HEK293 (cell line): ENCODE data around the gene TTLL7.

Experiments
- CTCF ChIA-PET: fragments of 350-600 bp; formaldehyde crosslinking; extraction: SDS; loops from one replicate; lab custom pipeline; 2021; ENCODE audit warnings: antibody characterized with exemption; lab: Yijun Ruan, JAX
- POLR2A ChIA-PET: fragments of 300-600 bp; formaldehyde crosslinking; extraction: SDS; loops from one replicate; lab custom pipeline; 2020; ENCODE audit warnings: antibody characterized with exemption, inconsistent platforms; lab: Yijun Ruan, JAX
- H3K27ac ChIP-seq: fragments of 200-500 bp; sonication (Bioruptor generic); 2 replicates; pipeline ENCODE4 v1.5.1; 2014; ENCODE audit warnings: low read depth, low read length, control low read depth, inconsistent platforms; ENCODE audit errors: extremely low read depth
- H3K36me3 ChIP-seq, 2 experiments: fragments of 200-500 bp in 1 of 2; sonication (Bioruptor generic) in 1 of 2; 1 replicate in 1 of 2; 2 replicates in 1 of 2; pipeline ENCODE4 v1.5.1; 2014 to 2017; ENCODE audit warnings: inconsistent platforms in 2 of 2, low read length in 2 of 2; ENCODE audit not compliant: control insufficient read depth in 2 of 2, insufficient read depth in 1 of 2
- H3K4me1 ChIP-seq: fragments of 200-500 bp; sonication (Bioruptor generic); 2 replicates; pipeline ENCODE4 v1.5.1; 2014; ENCODE audit warnings: mild to moderate bottlenecking, low read length, inconsistent platforms; ENCODE audit not compliant: control insufficient read depth, insufficient read depth
- H3K4me3 ChIP-seq: 2 replicates; pipeline ENCODE4 v1.5.1; 2011; ENCODE audit warnings: low read depth, mild to moderate bottlenecking, control low read depth, low read length, moderate library complexity
- H3K9me3 ChIP-seq: fragments of 200-500 bp; sonication (Bioruptor generic); 2 replicates; pipeline ENCODE4 v1.5.1; 2014; ENCODE audit warnings: low read depth, low read length, inconsistent platforms; ENCODE audit not compliant: control insufficient read depth, insufficient read depth
- KLF1 ChIP-seq: fragments of 450-650 bp; formaldehyde crosslinking; IDR thresholded peaks from 2 replicates; pipeline ENCODE4 v1.5.1; 2016; ENCODE audit warnings: missing biosample characterization, missing genetic modification characterization
- KLF9 ChIP-seq: fragments of 450-650 bp; formaldehyde crosslinking; IDR thresholded peaks from 2 replicates; pipeline ENCODE4 v1.5.1; 2016; ENCODE audit warnings: missing biosample characterization, missing genetic modification characterization, low read depth
- SP2 ChIP-seq: fragments of 450-650 bp; formaldehyde crosslinking; IDR thresholded peaks from 2 replicates; pipeline ENCODE4 v1.5.1; 2016; ENCODE audit warnings: missing biosample characterization, missing genetic modification characterization
- SP3 ChIP-seq: fragments of 450-650 bp; formaldehyde crosslinking; IDR thresholded peaks from 2 replicates; pipeline ENCODE4 v1.5.1; 2016; ENCODE audit warnings: missing biosample characterization, missing genetic modification characterization
- SP7 ChIP-seq: fragments of 450-650 bp; formaldehyde crosslinking; IDR thresholded peaks from 2 replicates; pipeline ENCODE4 v1.5.1; 2016; ENCODE audit warnings: missing biosample characterization, missing genetic modification characterization
- ZBTB8A ChIP-seq: fragments of 450-650 bp; formaldehyde crosslinking; IDR thresholded peaks from 2 replicates; pipeline ENCODE4 v1.5.1; 2016; ENCODE audit warnings: missing biosample characterization, missing genetic modification characterization
- ZNF114 ChIP-seq: fragments of 450-650 bp; formaldehyde crosslinking; IDR thresholded peaks from 2 replicates; pipeline ENCODE4 v1.5.0; 2017; ENCODE audit warnings: missing biosample characterization, missing genetic modification characterization
- ZNF121 ChIP-seq: fragments of 450-650 bp; formaldehyde crosslinking; IDR thresholded peaks from 2 replicates; pipeline ENCODE4 v1.5.1; 2016; ENCODE audit warnings: missing biosample characterization, missing genetic modification characterization
- ZNF16 ChIP-seq: fragments of 450-650 bp; formaldehyde crosslinking; IDR thresholded peaks from 2 replicates; pipeline ENCODE4 v1.5.1; 2016; ENCODE audit warnings: low read depth, missing biosample characterization, missing genetic modification characterization
- ZNF292 ChIP-seq: fragments of 450-650 bp; formaldehyde crosslinking; IDR thresholded peaks from 2 replicates; pipeline ENCODE4 v1.5.1; 2016; ENCODE audit warnings: low read depth, missing biosample characterization, missing genetic modification characterization, borderline replicate concordance
- ZNF335 ChIP-seq: fragments of 450-650 bp; formaldehyde crosslinking; conservative IDR thresholded peaks from 2 replicates; pipeline ENCODE4 v1.5.1; 2016; ENCODE audit warnings: missing biosample characterization, missing genetic modification characterization
- ZNF350 ChIP-seq: fragments of 450-650 bp; formaldehyde crosslinking; IDR thresholded peaks from 2 replicates; pipeline ENCODE4 v1.5.0; 2017; ENCODE audit warnings: missing biosample characterization, mild to moderate bottlenecking, missing genetic modification characterization
- ZNF366 ChIP-seq: fragments of 450-650 bp; formaldehyde crosslinking; conservative IDR thresholded peaks from 2 replicates; pipeline ENCODE4 v1.5.1; 2016; ENCODE audit warnings: missing biosample characterization, missing genetic modification characterization
- ZNF394 ChIP-seq: fragments of 450-650 bp; formaldehyde crosslinking; IDR thresholded peaks from 2 replicates; pipeline ENCODE4 v1.5.1; 2016; ENCODE audit warnings: missing biosample characterization, missing genetic modification characterization, mild to moderate bottlenecking, moderate library complexity, borderline replicate concordance
- ZNF518A ChIP-seq: fragments of 450-650 bp; formaldehyde crosslinking; conservative IDR thresholded peaks from 2 replicates; pipeline ENCODE4 v1.5.1; 2016; ENCODE audit warnings: low read depth, missing biosample characterization, missing genetic modification characterization
- ZNF560 ChIP-seq: fragments of 450-650 bp; formaldehyde crosslinking; IDR thresholded peaks from 2 replicates; pipeline ENCODE4 v1.5.1; 2017; ENCODE audit warnings: missing biosample characterization, missing genetic modification characterization, borderline replicate concordance
- ZNF561 ChIP-seq: fragments of 450-650 bp; IDR thresholded peaks from 2 replicates; pipeline ENCODE4 v1.5.1; 2018; ENCODE audit warnings: missing biosample characterization, missing genetic modification characterization, borderline replicate concordance
- ZNF600 ChIP-seq: fragments of 450-650 bp; formaldehyde crosslinking; IDR thresholded peaks from 2 replicates; pipeline ENCODE4 v1.5.1; 2016; ENCODE audit warnings: missing biosample characterization, missing genetic modification characterization
- ZNF623 ChIP-seq: fragments of 450-650 bp; formaldehyde crosslinking; IDR thresholded peaks from 2 replicates; pipeline ENCODE4 v1.5.1; 2016; ENCODE audit warnings: missing biosample characterization, missing genetic modification characterization
- ZNF664 ChIP-seq: fragments of 450-650 bp; formaldehyde crosslinking; IDR thresholded peaks from 2 replicates; pipeline ENCODE4 v1.5.1; 2016; ENCODE audit warnings: missing biosample characterization, missing genetic modification characterization
- ZNF792 ChIP-seq: fragments of 450-650 bp; formaldehyde crosslinking; IDR thresholded peaks from 2 replicates; pipeline ENCODE4 v1.5.1; 2016; ENCODE audit warnings: missing biosample characterization, missing genetic modification characterization
- TF ChIP-seq, protein P1 (sequence below): fragments of 450-650 bp; formaldehyde crosslinking; IDR thresholded peaks from 2 replicates; pipeline ENCODE4 v1.5.1; 2017; ENCODE audit warnings: missing biosample characterization, mild to moderate bottlenecking, missing genetic modification characterization, moderate library complexity
- TF ChIP-seq, protein P2 (sequence below): fragments of 450-650 bp; formaldehyde crosslinking; optimal IDR thresholded peaks from 2 replicates; pipeline ENCODE3; 2016; ENCODE audit warnings: missing biosample characterization, mild to moderate bottlenecking, missing genetic modification characterization
- TF ChIP-seq, protein P3 (sequence below): fragments of 450-650 bp; formaldehyde crosslinking; IDR thresholded peaks from 2 replicates; pipeline ENCODE4 v1.5.1; 2016; ENCODE audit warnings: missing biosample characterization, missing genetic modification characterization

The TTLL7 gene

DNA sequence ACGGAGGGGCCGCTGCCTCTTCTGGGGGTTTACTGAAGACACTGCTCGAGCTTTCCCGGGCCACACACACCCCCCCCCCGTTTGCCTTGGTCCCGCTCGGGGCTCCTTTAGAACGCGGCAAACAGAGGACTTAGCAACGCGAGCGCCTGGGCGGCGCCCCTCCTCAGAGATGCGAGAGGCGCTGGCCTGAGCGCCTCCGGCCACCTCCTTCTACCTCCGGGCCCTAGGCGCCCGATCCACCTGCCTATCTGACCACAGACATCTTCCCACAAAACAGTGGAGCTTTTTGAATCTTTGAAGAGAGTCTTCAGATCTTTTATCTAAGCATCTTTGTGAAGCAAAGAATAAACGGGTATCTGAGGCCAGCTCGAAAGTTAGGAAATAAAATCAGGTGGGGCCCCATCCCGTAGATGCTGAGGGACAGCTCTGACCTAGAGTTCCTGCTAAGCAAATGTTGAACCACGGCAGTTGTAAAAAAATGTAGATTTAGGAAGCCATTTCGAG is 436 bp upstream of the TTLL7 start:
- Histone ChIP-seq H3K4me1 (no peaks in the 10 kb centered on the region), H3K4me3 (peak overlapping the region; percentile 91), H3K36me3 (no peaks in the 10 kb centered on the region), H3K9me3 (no peaks in the 10 kb centered on the region), H3K27ac (peak overlapping the region; percentile 91)
- ChIA-PET POLR2A (interaction anchor here (1.1 to 1.4 kb wide), 2 partner anchors 38 to 66 kb away, joined by 4 to 5 read pairs; no protein-coding TSS in a partner anchor), CTCF (interaction anchor here (0.6 to 1.1 kb wide), 3 partner anchors 56 to 94 kb away, joined by 3 to 5 read pairs (median 4); no protein-coding TSS in a partner anchor)
- no peak for TF ChIP-seq ZNF350 (tag by site-specific recombination)
- TF ChIP-seq ZNF518A, result peak; percentile 2; the same call in 1 of the 2 replicates
- TF ChIP-seq, protein P1, sequence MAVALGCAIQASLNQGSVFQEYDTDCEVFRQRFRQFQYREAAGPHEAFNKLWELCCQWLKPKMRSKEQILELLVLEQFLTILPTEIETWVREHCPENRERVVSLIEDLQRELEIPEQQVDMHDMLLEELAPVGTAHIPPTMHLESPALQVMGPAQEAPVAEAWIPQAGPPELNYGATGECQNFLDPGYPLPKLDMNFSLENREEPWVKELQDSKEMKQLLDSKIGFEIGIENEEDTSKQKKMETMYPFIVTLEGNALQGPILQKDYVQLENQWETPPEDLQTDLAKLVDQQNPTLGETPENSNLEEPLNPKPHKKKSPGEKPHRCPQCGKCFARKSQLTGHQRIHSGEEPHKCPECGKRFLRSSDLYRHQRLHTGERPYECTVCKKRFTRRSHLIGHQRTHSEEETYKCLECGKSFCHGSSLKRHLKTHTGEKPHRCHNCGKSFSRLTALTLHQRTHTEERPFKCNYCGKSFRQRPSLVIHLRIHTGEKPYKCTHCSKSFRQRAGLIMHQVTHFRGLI (tag by site-specific recombination), result peak; percentile 11; the same call in 1 of the 2 replicates
- TF ChIP-seq ZNF664 (tag by site-specific recombination), result no peak
- TF ChIP-seq ZNF623 (tag by site-specific recombination), result 0 out of 2 replicates have a peak, but pooled peaks have one; percentile 14
- no peak for TF ChIP-seq ZNF16 (tag by site-specific recombination)
- 0 out of 2 replicates have a peak, but pooled peaks have one; percentile 8 for TF ChIP-seq SP7
- peak; percentile 74 for TF ChIP-seq ZNF560 (tag by site-specific recombination)
- TF ChIP-seq KLF9 (tag by site-specific recombination), result 0 out of 2 replicates have a peak, but pooled peaks have one; percentile 6
- TF ChIP-seq ZNF121 (tag by site-specific recombination), result peak; percentile 18; the same call in 1 of the 2 replicates
- TF ChIP-seq ZNF394, result 0 out of 2 replicates have a peak, but pooled peaks have one; percentile 60
- TF ChIP-seq ZNF366, result peak; percentile 1; the same call in 1 of the 2 replicates
- TF ChIP-seq SP2 (tag by site-specific recombination), result 0 out of 2 replicates have a peak, but pooled peaks have one; percentile 2
- TF ChIP-seq ZNF561, result peak; percentile 94
- no peak for TF ChIP-seq ZNF292
- 0 out of 2 replicates have a peak, but pooled peaks have one; percentile 67 for TF ChIP-seq KLF1 (tag by site-specific recombination)
- TF ChIP-seq SP3 (tag by site-specific recombination), result 0 out of 2 replicates have a peak, but pooled peaks have one; percentile 14
- TF ChIP-seq ZNF335 (tag by site-specific recombination), result peak; percentile 93
- TF ChIP-seq ZBTB8A (tag by site-specific recombination), result peak; percentile 22; the same call in 1 of the 2 replicates
- no peak for TF ChIP-seq ZNF114 (tag by site-specific recombination)
- TF ChIP-seq, protein P2, sequence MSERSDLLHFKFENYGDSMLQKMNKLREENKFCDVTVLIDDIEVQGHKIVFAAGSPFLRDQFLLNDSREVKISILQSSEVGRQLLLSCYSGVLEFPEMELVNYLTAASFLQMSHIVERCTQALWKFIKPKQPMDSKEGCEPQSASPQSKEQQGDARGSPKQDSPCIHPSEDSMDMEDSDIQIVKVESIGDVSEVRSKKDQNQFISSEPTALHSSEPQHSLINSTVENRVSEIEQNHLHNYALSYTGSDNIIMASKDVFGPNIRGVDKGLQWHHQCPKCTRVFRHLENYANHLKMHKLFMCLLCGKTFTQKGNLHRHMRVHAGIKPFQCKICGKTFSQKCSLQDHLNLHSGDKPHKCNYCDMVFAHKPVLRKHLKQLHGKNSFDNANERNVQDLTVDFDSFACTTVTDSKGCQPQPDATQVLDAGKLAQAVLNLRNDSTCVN, result peak; percentile 42
- TF ChIP-seq, protein P3, sequence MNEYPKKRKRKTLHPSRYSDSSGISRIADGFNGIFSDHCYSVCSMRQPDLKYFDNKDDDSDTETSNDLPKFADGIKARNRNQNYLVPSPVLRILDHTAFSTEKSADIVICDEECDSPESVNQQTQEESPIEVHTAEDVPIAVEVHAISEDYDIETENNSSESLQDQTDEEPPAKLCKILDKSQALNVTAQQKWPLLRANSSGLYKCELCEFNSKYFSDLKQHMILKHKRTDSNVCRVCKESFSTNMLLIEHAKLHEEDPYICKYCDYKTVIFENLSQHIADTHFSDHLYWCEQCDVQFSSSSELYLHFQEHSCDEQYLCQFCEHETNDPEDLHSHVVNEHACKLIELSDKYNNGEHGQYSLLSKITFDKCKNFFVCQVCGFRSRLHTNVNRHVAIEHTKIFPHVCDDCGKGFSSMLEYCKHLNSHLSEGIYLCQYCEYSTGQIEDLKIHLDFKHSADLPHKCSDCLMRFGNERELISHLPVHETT (tag by site-specific recombination), result peak; percentile 3; the same call in 1 of the 2 replicates
- TF ChIP-seq ZNF600 (tag by site-specific recombination), result no peak
- TF ChIP-seq ZNF792 (tag by site-specific recombination), result peak; percentile 4; the same call in 1 of the 2 replicates
